CD1c-positive myeloid dendritic cell (primary cell): ENCODE data around the gene RBMS3.

ENCODE experiments used
- DNase-seq: peaks from one replicate; pipeline ENCODE4 v3.0.0-alpha.2; 2016; ENCODE audit errors: extremely low spot score

Gene RBMS3

GRCh38 chr3:29576675-29577074 is 295.8 kb downstream of the RBMS3 start:
- no peak for DNase-seq

DNA sequence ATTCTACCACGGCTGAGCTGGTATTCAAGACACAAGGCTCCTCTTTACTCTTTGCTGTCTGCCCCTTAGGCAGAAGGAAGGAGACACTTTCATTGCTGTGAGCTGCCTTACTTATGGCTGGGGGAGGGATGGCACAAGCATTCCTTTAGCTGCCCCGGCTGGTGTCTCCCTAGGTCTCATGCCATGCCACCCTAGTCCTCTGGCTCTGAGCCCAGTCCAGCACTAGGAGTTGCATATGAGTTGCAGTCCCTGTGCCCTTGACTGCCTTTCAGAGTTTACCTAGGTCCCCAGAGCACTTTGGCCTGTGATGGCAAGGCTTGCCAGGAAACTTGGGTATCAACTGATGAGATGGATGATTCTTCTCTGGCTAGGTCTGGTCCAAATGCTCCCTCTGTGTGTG is 296.4 kb downstream of the RBMS3 start:
- DNase-seq = no peak

DNA sequence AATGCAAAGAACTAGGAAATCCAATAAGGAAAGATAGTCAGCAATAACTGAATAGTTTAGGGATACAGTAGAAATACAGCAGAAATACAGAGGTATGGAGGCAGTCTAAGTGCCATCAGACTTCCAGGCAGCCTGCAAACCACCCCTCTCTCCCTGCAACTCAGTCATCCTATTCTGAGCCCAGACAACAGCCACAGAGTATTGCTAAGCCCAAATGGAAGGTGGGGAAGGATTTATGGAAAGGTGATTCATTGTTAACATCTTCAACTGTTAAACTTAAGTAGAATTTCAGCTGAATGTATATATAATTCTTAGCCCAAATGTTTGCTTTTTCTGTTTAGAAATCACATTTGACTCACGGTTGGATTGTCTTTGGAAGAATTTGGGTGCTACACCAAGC is 300.4 kb downstream of the RBMS3 start:
- no peak for DNase-seq

- no peak for DNase-seq
These were observed 301.4 kb downstream of the RBMS3 start for GRCh38 chr3:29582273-29582672.

DNA sequence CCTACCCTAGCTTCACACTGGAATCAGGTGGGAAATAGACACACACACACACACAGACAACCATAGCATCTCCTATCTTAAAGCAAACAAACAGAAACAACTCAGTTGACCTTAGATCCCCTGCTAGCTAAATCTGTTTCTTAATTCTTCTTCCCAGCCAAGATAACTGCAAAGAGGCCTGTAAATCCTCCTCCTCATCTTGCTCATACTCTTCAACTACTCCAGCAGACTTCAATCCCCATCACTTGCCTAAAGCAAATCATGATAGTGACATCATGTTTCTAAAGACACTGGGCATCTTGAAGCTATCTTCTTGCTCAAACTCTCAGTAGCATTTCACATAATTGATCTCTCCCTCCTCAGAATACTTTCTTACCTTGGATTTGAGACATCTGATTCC is 303.0 kb downstream of the RBMS3 start:
- no peak for DNase-seq

- DNase-seq = no peak
These were observed 304.5 kb downstream of the RBMS3 start for GRCh38 chr3:29585368-29585767.

GRCh38 chr3:29587340-29587739 is 306.5 kb downstream of the RBMS3 start:
- DNase-seq = no peak

- no peak for DNase-seq
These were observed 309.1 kb downstream of the RBMS3 start for GRCh38 chr3:29590012-29590411.

DNA sequence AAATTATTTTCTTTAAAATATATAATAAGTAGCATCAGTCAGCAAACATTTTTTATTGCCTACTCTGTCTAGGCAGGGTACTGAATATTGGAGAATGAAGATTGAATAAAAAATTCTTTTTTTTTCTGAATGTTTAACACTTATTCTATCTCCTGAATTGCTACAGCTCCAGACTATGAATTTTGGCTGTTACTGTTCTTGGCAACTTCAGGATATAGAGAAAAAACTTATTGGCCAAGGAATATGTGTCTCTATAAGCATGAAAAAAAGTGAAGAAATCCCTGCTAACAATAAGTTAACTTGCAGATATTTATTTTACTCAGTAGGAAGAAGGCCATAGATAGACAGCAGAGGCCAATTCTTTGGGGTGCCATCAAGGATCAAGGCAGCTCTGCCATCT is 309.6 kb downstream of the RBMS3 start:
- no peak for DNase-seq

DNA sequence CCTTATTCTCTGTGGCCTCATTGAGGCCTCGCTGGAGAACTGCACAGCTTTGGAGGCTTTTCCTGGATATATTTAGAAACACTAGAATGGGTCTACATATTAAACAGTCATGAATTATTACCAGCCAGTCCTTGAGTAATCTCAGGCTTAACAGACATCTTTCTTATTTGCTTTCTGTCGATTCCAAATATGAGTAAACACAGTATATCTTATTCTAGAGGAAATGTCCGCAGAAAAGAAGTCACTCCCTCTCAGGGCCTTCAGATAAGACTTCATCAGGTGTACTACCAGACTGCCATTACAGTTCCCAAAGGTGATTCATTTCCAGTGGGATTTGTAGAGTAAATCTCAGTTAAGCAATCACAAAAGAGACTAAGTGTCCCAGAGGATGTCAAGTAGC is 310.7 kb downstream of the RBMS3 start:
- DNase-seq = no peak

GRCh38 chr3:29593802-29594201 is 312.9 kb downstream of the RBMS3 start:
- DNase-seq = no peak

GRCh38 chr3:29594261-29594660 is 313.4 kb downstream of the RBMS3 start:
- no peak for DNase-seq

GRCh38 chr3:29597376-29598008 is 316.6 kb downstream of the RBMS3 start:
- no peak for DNase-seq

- no peak for DNase-seq
These were observed 321.2 kb downstream of the RBMS3 start for GRCh38 chr3:29601861-29602585.

GRCh38 chr3:29605845-29606244 is 325.0 kb downstream of the RBMS3 start:
- no peak for DNase-seq

DNA sequence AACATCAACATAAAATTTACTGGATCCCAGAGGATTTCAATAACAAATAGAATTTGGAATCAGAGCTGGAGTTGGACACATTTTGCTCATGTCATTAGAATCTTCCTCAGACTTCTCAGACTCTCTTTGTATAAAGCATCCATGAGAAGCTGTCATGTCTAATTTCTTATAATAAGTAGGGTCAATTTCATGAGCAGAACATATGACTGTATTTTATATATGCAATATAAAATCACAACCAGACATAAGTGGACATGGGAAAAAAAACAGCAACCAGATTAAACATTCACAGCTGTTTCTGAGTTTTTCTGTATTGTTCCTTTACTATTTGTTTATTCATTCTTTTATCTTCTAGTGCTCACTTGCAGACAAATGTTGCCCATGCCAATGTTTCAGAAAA is 325.5 kb downstream of the RBMS3 start:
- no peak for DNase-seq

DNA sequence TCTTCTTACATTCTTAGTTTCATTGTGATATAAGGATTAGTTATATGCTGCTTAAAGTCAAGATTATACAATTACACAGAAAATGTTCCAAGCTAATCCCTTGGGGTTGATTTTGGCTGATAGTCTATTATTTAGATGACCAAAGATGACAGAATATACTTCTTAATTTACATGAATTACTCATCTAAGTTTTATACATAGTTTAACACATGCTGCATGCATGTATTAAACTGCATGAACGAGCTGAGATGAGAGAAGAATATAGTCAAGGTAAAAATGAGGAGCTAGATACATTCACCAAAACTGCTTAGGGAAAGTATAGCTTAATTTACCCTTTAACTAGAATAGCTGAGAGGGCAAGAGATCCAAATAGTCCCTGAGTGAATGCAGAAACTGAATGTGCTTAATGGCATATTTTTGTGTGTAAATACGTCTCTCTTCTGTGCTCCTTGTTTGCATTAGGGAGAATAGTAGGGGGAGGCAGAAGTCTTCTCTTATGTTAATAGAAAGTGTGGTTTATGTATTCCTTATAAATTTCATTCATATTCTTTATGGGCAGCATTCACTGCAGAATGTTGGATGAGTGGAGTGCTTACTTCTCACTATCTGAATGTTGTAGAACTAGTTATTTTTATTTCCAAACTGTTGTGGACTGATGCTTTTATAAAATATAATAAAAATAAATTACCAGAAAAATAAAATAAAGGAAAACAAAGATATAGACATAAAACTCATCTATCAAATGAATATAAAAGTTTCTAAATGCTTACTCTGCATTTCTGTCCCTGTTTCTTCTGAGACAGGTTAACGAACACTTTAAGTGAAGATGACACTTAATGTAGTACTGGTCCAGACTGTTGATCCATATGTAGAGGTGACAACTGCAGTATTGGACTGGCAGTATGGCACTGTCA is 327.8 kb downstream of the RBMS3 start:
- DNase-seq = no peak

DNA sequence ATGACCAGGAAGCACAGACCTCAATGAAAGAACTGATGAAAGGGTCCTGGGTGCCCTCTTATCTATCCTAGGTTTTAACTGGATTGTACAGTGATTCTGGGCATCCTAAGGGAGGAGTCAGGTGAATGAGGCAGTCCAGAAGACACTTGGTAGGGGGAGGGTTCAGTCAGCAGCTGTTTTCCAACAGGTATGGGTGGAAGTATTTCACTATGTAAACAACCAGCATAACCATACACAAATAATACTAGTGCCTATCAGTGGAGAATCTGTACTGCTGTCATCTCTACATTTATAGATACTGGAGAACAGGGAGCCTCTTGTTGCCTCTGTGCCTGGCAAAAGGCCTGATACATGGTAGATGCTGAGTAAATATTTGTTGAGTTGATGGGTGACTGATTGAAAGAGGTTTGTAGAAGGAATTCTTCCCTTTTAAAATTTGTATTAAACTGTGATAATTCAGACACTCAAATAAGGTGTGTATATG is 328.5 kb downstream of the RBMS3 start:
- DNase-seq = no peak

DNA sequence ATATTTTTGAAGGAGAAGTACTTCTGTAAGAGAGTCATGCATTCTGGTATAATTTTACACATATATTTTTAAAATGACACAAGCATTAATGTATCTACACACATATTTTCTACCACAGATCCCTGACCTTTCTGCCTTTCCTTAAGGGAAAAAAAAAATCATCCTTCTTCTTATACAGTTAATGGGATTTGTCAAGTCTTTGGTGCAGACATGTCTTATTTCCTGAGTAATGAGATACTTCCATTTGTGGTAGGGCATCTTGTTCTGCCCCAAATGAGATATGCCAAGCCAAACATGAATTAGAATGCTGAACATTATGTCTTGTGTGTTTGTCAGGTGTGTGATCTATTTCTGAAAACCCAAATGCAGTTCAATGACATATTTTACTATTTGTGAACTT is 329.9 kb downstream of the RBMS3 start:
- no peak for DNase-seq

GRCh38 chr3:29611252-29611651 is 330.4 kb downstream of the RBMS3 start:
- no peak for DNase-seq

DNA sequence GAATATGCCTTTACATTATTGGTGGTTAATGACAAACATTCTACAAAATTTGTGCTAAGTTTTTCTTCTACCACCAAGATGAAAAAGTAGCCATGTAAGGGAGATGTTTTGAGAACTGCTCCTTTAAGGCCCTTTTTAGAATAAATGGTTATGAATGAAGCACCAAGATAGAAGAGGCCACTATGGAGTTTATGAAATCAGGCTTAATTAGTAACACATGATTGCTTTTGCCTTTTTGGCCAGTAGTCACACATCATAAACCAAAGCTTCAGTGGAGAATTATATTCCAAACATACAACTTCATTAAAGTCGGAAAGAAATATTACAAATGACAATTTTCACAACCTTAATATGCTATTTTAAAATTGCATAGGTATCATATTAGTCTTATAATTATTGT is 331.7 kb downstream of the RBMS3 start:
- DNase-seq = no peak

- no peak for DNase-seq
These were observed 334.1 kb downstream of the RBMS3 start for GRCh38 chr3:29614954-29615353.
